HG03045 (cell line): Measurements from ENCODE around the gene CAMK2D.
"Not testable (repeated sequence)": the region's sequence is repeated elsewhere in the genome, so short reads cannot be mapped to it uniquely, and the experiment has no call there.

Source experiments
- ATAC-seq: cut with Tn5 transposase; IDR thresholded peaks from one replicate; pipeline ENCODE4 v1.9.1; 2021; ENCODE audit warnings: mild to moderate bottlenecking, moderate library complexity; ENCODE audit not compliant: unreplicated experiment

The CAMK2D gene

DNA sequence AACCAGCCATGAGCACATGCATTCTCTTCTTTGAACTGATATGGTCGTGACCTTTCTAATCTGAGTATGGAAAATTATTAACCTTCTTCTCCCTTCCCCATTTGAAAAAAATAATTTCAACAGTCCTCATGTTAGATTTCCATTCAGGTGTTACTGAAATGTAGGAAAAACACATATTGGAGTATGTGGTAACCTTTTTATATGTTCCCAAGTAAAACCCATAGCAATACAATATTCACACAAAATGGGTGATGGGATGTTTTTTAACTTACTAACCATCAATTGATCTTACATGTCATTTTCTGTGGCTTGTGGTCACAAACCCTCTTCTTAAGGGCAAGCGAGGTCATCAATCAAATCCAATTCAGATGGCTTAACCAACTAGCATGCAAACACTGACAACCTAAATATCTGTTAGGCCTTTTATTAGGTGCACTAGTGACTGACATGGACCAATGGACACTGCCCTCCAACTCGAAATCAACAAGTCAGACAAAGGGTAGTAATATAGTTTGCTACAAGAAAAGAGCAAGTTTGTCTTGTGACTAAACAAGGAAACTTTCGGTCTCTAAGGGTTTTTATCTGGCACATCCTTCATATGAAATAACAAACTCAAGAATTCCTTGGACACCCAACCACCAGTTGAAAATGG lies 74.3 kb downstream of the CAMK2D start:
- ATAC-seq = no peak

DNA sequence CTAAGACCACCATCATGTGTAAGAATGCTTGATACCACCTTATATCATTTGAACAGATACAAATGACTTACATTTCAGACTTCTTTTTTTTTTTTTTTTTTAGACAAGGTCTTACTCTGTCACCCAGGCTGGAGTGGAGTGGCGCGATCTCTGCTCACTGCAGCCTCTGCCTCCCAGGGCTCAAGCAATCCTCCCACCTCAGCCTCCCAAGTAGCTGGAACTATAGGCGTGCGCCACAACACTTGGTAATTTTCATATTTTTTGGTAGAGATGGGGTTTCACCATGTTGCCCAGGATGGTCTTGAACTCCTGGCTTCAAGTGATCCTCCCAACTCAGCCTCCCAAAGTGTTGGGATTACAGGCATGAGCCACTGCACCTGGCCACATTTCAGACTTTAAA lies 76.4 kb downstream of the CAMK2D start:
- not testable (repeated sequence) for ATAC-seq

DNA sequence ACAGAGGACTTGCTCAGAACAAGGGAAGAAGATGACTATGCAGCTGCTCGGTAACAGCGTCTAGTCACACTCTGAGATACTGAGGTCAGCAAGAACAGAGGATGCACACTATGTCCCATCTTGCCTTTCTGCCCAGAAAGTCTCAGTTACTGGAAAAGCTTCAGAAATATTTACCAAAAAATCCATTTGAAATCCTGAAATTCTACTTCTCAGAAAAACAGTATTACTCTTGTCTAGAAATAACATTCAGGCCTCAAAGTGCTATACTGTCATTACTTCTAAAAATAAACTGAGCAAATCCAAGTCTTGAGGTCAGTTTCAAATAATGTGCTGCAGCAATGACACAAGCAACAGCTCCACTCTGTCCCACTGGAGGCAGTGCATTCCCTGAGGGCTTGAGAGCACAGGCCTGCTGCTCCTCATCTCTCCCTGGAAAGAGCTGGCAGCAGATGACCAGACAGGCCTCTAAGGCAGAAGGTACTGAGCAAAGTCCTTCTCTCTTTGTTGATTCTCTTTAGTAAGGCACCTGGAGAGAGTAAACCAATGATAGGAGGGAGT lies 76.9 kb downstream of the CAMK2D start:
- no peak for ATAC-seq

DNA sequence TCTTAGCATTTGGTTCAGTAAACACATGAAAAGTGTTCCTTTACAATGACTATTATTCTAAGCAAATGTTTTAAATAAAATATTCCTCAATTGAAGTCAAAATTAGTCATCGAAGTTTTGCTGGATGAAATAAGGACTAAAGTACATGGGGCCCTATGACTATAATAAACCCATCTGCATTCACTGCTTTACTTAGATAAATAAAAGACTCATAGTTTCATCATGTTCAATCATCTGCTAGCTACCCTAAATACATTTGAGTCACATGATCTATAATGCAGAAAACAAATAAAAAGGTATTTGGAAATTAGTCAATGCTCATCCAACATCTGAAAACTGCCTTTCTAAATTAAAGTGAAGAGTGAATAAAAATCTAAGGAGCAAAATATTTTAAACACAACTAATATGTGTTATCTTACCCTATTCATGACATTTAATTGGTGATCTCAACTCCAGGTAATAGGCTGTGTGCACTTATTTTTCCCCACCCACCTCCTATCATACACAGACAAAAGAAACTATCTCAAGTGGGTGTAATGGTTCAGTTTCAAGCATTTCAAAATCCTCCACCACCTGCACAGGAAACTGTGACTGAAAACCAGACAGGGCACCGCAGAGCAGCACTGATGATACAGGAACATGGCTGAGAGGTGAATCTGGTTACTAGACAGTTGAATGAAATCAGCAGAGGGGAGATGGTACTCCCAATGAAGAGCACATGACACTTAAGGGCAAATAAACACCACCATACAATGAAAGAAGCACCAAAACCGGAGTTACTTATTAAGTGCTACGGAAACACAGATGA lies 78.6 kb downstream of the CAMK2D start:
- peak; percentile 98 for ATAC-seq

DNA sequence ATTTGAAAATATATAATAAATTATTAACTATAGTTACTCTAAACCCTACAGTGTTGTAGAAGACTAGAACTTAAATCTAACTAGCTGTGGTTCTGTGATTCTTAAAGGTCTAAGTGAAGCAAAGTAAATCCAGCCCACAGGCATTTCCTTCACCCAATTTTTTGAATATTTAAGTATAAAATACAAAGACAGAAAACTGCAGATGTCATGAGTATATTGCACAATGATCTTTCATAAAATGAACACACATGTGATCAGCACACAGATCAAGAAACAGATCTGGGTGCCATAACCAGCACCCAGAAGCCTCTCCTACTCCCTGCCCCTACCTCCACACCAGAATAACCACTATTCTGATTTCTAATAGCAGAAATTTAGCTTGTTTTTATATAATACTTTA lies 82.9 kb downstream of the CAMK2D start:
- ATAC-seq = no peak

DNA sequence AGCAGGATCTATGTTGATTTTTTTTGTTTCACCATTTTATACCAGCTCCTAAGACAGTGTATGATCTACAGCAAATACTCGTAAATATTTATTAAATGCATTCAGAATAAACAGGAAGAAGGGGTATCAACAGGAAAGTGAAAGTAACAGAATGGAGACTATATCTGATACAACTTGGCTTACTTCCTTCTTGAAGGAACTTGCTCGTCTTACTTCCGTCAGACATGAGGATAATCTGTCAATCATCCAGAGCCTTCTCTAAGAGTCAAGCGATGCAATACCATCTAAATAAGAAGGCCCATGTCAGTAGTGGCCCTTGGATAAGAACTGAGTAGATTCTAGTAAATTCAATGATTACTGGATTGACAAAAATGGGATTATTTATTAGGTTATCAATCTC lies 84.2 kb downstream of the CAMK2D start:
- no peak for ATAC-seq

DNA sequence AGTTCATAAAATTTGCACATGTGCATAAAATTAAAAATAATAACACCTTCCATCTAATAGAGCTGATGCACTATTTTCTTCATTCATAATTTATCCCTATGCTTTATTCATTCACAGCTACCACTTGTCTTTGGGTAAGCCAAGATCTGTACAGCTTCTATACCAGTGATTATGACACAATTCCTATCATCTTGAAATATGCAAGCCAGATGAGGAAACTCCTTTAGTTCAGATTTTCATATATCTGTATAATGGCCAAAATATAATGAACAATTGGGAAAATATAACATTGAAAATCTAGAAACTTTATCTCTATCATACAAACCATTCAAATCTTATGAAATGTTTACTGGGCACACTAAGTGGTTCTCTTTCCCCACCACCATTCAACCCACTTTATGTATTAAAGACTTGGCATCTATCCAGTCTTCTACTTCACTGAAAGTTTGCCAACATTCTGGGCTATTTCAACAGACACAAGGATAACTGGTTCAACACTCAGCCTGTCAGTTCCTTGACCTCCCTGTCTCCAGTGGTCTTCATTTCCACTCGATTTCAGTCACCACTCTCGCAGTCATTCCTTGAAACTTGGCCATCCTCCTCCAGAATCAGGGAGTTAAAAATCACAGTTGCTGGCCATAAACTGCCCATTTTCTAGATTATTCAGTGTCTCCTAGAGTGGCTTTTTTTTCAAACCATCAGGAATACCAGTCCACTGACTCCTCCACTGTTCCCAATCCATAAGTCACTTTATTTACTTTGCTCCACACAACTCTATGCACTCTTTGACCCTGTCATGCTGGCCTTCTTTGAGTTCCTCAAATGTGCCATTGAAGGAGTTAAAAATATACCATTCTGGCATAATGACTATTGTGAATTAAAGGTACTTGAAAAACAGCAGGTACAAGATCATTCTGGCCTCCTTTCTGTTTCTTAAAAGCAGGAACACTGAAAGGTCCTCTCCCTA lies 85.5 kb downstream of the CAMK2D start:
- ATAC-seq = no peak

DNA sequence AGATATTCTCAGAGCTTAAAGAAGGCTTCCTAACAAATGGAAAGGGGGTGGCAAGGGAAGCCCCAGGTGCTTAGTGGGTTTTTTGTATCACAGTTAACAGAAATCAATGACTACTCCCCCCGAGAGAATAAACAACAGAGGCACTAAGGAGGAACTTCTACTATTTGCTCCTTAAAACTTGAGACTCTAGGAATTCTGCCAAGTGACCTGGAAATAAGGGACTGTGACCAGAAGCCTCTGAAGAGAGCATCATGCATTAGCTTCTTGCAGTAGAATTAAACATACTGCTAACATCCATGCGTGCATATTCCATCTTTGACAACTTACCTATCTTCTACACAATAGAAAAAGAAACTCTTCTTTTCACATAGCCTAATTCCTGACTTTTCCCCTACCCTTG lies 86.8 kb downstream of the CAMK2D start:
- no peak for ATAC-seq

DNA sequence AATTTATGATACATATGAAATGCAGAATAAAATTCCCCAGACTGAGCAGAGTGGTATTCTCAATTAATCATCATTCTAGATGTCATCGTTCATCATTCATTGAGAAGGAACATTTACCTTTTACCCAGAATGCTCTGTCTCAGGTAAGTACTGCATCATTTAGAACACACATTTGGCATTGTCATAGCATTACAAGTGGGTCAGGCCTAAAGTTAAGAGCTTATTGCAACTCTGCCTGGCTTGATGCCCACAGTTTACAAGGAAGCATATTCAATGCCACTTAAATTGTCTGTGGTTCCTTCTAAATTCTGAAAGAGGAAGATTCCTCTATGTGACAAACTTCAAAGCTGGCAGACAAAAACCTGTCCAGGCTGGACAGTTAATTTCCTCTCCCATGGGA lies 87.3 kb downstream of the CAMK2D start:
- ATAC-seq = no peak

DNA sequence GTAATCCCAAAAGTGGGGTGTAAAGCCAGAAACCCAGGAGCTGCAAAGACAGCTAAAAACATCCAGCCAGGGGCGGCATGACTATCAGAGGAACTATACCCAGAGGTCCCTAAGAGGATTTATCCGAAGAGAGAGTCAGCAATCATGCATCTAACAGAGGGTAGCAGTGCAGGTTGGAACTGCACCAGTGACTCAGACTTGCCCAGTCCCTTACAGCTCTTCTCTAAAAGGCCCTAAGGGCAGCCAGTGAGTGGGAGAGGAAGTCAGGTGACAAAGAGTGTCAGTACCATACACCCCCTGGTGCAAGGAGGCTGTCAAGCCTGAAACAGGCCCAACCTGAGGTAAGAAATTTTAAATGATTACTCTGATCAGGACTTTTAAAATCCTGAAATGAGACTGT lies 88.1 kb downstream of the CAMK2D start:
- peak; percentile 92 for ATAC-seq

DNA sequence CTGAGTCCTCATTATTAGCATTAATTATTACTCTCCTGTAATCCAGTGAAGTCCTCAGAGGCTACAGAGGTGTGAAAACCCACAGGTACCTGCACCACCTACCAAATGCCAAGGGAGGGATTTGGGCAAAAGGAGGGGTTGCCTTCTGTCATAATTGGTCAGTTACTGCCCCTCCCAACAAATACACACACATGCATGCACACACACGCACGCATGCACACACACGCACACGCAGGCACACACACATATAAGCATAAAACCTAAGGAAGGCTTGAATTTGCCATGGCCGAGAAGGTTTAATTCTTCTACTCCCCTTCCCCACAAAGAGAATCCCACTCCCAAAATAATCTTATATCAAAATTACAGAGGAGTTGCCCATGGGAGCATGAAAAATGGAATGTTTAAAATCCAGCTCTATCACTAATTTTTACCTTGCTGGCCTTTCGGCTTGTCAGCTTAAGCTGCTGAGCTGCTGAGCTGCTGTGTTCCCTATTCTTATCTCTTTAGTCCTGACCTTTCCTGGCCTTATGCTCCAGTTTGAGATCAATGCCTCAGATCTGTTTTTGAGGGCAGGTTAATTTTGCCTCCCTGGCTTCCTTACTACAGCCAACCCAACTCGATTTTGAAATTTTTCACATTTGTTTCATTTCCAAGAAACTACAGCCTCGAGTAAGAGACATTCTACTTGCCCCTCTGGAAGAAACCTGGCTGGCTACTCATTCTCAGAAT lies 95.0 kb downstream of the CAMK2D start:
- no peak for ATAC-seq

DNA sequence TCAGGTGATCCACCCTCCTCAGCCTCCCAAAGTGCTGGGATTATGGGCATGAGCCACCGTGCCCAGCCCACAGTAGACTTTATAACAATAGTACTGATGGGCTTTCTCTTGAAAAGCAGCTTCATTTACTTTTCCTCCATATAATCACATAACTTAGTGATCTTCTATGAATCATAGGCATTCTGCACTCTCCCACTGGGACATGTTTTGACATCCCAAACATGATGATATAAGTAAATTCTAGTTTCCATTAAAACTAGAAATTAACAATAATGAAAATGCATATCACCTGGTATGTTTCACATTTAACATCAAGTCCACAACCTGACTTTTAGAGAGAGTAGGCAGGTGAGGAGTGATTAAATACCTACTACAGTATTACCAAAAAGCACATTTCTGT lies 96.5 kb downstream of the CAMK2D start:
- no peak for ATAC-seq

DNA sequence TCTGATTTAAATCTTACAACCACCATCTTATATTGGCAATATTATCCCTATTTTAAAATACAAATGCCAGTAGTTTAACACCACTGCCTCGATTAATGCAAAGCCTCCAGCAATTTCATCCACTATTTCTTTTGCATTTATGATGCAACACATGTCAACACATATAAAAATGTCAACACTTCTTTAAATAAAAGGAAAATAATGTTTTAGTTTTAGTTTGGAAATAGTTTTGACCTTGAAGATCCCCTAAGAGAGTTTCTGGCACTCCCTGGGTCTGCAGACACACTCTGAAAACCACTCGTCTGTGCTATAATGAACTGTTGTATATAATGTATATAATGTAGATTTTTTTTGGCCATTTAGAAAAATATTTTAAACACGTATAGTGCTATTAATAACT lies 99.0 kb downstream of the CAMK2D start:
- ATAC-seq = no peak

DNA sequence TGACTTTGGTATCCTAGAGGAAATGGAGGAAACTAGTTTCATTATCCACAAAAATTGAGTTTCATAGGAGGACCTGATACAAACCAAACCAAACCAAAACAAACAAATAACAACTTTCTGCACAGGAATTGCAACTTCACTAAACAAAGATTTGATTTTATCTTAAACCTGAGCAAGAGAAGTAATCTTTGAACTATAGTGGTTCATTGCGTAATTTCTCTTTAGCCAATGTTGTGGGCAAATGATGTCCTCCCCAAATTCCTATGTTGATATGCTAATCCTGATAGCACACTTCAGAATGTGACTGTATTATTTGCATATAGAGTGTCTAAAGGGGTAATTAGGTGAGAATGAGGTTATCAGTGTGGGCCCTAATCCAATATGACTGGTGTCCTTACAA lies 102.4 kb downstream of the CAMK2D start:
- ATAC-seq = no peak

DNA sequence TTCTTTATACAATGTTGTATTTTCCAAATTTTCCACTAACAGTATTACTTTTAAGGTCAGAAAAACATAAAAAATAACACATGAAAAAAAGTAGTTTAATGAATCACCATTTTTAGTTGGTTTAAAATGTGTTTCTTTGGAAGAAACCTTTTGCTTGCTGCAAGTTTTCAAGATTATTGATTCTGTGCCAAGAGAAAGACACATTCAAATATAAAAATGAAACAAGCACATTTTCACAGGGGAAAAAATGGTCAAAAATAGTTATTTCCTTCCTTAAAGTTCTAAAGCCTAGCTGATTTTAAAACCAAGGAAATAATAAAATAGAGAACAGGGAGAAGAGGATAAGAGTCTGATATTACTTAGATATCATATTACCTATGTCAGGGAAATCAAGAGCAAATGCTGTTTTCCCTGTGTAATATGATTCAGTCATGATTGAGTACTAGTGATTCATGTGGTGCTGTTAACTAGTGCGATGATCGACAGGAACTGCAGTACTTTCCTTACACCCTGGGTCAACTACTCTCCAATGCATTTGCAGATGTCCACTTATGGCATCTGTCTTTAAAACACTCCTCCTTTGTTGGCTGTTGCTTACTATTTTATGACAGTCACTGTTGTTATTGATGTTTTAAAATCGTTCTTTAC lies 103.8 kb downstream of the CAMK2D start:
- no peak for ATAC-seq

DNA sequence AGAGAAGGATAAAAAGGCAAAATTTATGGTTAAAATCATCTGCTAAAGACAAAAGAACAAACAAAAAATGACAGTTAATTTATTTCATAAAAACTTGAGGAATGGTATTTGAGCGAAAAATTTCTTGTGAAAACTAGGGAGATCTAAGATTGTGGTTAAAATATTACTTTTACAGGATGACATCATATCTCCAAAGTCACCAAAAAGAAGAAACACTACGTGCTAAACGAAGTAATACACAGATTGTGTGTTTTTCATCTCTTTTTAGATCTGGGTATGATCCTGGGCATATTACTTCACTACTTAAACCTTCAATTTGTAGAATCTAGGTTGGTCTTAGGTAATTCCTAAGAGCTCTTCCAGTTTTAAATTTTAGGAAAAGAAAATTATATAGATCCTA lies 107.7 kb downstream of the CAMK2D start:
- no peak for ATAC-seq

DNA sequence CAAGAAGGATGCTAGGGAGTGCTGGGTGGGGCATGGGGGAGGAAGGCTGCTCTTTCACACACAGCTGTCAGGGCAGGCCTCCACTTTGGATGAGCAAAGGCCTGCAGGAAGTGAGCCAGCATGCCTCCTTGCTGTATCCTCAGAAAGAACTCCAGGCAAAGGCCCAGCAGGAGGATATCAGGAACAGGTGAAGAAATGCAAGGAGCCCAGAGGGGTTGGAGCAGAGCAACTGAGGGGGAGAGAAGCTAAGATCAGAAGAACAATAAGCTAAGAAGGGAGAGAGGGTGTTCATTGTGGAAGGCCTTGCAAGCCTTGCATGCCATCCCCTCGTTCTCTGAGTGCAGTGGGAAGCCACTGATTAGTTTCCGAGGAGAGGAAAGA lies 115.1 kb downstream of the CAMK2D start:
- ATAC-seq = no peak

DNA sequence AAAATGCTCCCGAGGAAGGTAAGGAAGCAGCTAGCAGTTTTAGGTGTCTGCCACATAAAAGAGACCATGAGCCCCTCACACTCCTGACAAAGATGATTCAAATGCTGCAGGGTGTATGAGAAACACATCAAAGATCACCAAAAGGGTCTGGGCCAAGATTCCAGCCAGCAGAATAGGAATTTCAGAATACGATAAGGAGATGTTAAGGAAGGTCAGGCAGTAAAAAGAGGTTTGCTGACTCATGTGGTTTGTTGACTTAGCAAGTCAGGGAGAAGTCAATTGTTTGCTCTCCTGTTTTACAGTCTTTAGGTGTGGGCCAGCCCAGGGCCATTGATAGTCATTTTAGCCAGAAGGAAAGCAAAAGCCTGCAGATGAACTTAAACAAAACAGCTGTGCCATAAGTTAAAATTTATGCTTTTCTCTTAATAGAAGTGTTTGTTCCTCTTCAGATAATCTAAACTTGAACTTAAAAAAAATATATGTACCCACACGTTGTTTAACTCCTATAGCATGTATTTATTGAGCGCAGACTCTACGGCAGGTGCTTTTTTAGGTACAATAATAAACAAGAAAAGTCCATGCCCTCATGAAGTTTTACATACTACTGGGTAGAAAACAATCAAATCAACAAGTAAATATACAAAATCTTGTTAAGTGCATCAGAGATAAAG lies 115.6 kb downstream of the CAMK2D start:
- no peak for ATAC-seq

DNA sequence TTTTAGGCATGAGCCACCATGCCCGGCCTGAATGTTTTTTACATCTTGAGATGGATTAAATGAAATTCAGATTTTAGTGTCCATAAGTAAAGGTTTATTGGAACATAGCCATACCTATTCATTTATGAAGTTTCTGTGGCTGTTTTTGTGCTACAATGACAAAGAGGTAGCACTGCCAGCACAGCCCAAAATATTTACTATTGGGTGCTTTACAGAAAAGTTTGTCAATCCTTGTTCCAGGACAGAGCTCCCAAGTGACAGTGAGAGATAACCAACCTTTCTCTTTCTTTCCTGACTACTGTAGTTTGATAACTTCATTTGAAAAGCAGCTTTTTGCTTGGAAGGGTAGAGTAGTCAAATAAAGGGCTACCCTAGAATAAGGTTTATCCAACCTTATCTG lies 116.2 kb downstream of the CAMK2D start:
- ATAC-seq = no peak

DNA sequence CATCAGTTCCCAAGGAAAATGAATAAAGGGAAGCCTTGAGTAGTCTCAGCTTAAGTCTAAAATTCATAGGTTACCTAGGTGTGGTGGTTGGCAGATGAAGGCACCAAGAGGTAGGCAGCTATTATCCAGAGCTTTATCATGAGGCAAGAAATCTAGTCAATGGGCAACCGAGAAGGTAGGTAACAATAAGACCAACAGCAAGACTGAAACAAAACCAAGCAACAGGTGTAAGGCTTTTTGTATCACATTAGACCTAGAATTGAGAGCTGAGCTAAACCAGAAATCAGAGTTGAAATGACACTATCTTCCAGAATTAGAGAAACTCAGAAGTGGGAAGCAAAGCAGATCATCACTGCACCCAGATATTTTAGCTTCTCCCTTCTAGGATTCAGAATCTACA lies 117.1 kb downstream of the CAMK2D start:
- ATAC-seq = no peak
